Gastroesophageal sphincter (tissue), 4 donors: ENCODE measurements around the gene INTS11. TPM values are rescaled to one million over a fixed set of nuclear protein-coding genes. Genes with fewer than 3 reads are reported as not detected.
A peak's percentile ranks its signal among the peaks of the same experiment; 100 is the strongest.

Source experiments
- ATAC-seq: fragments of 150-250 bp; one replicate; pipeline ENCODE4 v1.9.1; 2016; ENCODE audit warnings: mild to moderate bottlenecking, moderate library complexity
- H3K27ac ChIP-seq, 4 donors: fragments of 200-600 bp; sonication (generic) in 3 of 4; 1 replicate in 3 of 4; 2 replicates in 1 of 4; pipeline ENCODE4 v1.5.1; 2016 to 2019
- H3K27me3 ChIP-seq: fragments of 200-600 bp; sonication (generic); one replicate; pipeline ENCODE4 v1.5.1; 2019
- H3K36me3 ChIP-seq, 2 donors: fragments of 200-600 bp; sonication (generic); one replicate each; pipeline ENCODE4 v1.5.1; 2019; ENCODE audit warnings: control low read depth in 1 of 2
- H3K4me1 ChIP-seq, 3 donors: fragments of 200-600 bp; sonication (generic); 1 replicate in 2 of 3; 2 replicates in 1 of 3; pipeline ENCODE4 v1.5.1; 2016 to 2019; ENCODE audit warnings: control low read depth in 2 of 3
- H3K4me3 ChIP-seq, 2 donors: fragments of 200-600 bp; sonication (generic); one replicate each; pipeline ENCODE4 v1.5.1; 2019; ENCODE audit warnings: mild to moderate bottlenecking in 1 of 2, moderate library complexity in 1 of 2
- H3K9me3 ChIP-seq, 3 donors: fragments of 200-600 bp; sonication (generic); one replicate each; pipeline ENCODE4 v1.5.1; 2017 to 2019; ENCODE audit warnings: control low read depth in 2 of 3
- CTCF ChIP-seq, 4 experiments: fragments of 200-600 bp in 2 of 4; fragments of 450-650 bp in 2 of 4; sonication (generic) in 1 of 4; IDR thresholded peaks; one replicate each; pipeline ENCODE4 v1.5.1; 2017 to 2019; ENCODE audit warnings: antibody characterized with exemption in 4 of 4, mild to moderate bottlenecking in 2 of 4, moderate library complexity in 2 of 4
- EP300 ChIP-seq: sonication (generic); formaldehyde crosslinking; IDR thresholded peaks from one replicate; pipeline ENCODE4 v1.6.1; 2017; ENCODE audit warnings: antibody characterized with exemption, mild to moderate bottlenecking
- POLR2A ChIP-seq, 2 donors: fragments of 450-650 bp; IDR thresholded peaks; one replicate each; pipeline ENCODE4 v1.6.1; 2017; ENCODE audit warnings: antibody characterized with exemption in 2 of 2, mild to moderate bottlenecking in 2 of 2, moderate library complexity in 1 of 2
- POLR2AphosphoS5 ChIP-seq: sonication (generic); formaldehyde crosslinking; IDR thresholded peaks from one replicate; pipeline ENCODE4 v1.6.1; 2017; ENCODE audit warnings: antibody characterized with exemption
- WGBS, 2 donors: methylation state at CpG; one replicate each; pipeline ENCODE4 v1.1.5; 2018; ENCODE audit warnings: low coverage in 1 of 2; 5-methylcytosine and 5-hydroxymethylcytosine counted together
- total RNA-seq, 4 donors: library from RNA; depleted of rRNA; stranded (reverse); fragments of >200 nt; gene quantifications; one replicate each; pipeline ENCODE4 v1.1.0, GENCODE V29; 2016

The INTS11 gene
- total RNA-seq, 4 donors from 2014 or later: 62.0 to 119 (median 96.4) TPM

GRCh38 chr1:1308756-1309250 lies 15.7 kb downstream of the INTS11 start:
- Histone ChIP-seq H3K27me3 (no peaks in the 10 kb centered on the region), H3K36me3 (peaks cover 0 to 41% of the 10 kb centered on the region in 2 donors), H3K4me3 (peak overlapping the region; percentile 92 to 95), H3K27ac (peak overlapping the region; percentile 93 to 97 (median 95)), H3K9me3 (no peaks in the 10 kb centered on the region), H3K4me1 (peaks cover 2 to 61% (median 38%) of the 10 kb centered on the region in 3 donors)
- no CpG with 5 or more reads among the region's 66 CpGs for WGBS, 2 donors
- no peak for TF ChIP-seq EP300
- no peak for TF ChIP-seq POLR2A (IDR thresholded peaks at IDR 0.05)
- no peak for TF ChIP-seq CTCF (IDR thresholded peaks at IDR 0.05)
- no peak for TF ChIP-seq POLR2AphosphoS5
- ATAC-seq: no peak

DNA sequence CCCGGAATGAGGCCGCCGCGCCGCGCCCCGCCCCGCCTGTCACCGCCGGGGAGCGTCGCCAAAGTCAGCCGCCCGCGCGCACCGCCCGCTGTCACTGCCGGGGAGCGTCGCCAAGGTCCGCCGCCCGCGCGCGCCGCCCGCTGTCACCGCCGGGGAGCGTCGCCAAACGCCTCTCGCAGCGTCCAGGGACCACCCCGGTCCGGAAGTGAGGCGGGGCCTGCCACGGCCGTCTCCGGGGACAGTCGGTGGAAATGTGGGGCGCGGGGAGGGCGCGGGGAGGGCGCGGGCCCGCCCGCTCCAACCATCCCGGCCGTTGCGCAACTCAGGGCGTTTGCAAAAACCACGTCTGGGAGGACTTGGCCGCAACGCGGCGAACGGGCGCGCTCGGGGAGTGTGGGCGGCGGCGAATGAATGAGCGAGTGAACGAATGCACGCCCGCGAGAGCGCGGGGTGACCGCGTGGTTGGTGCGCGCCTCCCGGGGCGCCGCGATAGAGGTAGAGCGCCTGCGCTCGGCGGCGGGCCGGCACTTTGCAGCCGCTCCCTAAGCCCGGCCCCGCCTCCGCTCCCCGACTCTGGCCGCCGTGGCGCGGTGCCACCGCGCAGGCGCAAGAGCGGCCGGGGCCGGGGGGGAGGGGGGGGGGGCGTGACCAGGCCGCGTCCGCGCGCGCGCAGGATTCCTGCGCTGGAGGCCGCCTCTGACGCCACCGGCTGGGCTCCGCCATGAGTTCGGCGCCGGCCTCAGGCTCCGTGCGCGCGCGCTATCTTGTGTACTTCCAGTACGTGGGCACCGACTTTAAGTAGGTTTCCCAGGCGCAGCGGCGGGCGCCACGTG lies 16.3 kb downstream of the INTS11 start, which contains the start of the genes ACAP3 and PUSL1:
TSS of gene ACAP3 (minus strand) at position 8 of the 833 bp plus-strand sequence. CDS start 115 bp downstream, outside the sequence.
TSS of gene PUSL1 (plus strand) at position 675 of the 833 bp plus-strand sequence. CDS start at position 722, 47 bp downstream.
- ATAC-seq: peak; percentile 73
- Histone ChIP-seq H3K4me3 (peak within 1 kb of the TSS; percentile 92 to 95), H3K4me1 (peaks cover 2 to 67% (median 42%) of the 10 kb centered on the region in 3 donors), H3K36me3 (peaks cover 0 to 35% of the 10 kb centered on the region in 2 donors), H3K9me3 (no peaks in the 10 kb centered on the region), H3K27ac (peak within 1 kb of the TSS; percentile 93 to 97 (median 95)), H3K27me3 (no peaks in the 10 kb centered on the region)
- TF ChIP-seq EP300 (no peak), CTCF (IDR thresholded peaks at IDR 0.05) (peak in 2 of 4 experiments; percentile 33 to 41), POLR2AphosphoS5 (peak; percentile 68), POLR2A (IDR thresholded peaks at IDR 0.05) (peak in 1 of 2 donors; percentile 32)
- WGBS, 2 donors: no CpG with 5 or more reads among the region's 131 CpGs

DNA sequence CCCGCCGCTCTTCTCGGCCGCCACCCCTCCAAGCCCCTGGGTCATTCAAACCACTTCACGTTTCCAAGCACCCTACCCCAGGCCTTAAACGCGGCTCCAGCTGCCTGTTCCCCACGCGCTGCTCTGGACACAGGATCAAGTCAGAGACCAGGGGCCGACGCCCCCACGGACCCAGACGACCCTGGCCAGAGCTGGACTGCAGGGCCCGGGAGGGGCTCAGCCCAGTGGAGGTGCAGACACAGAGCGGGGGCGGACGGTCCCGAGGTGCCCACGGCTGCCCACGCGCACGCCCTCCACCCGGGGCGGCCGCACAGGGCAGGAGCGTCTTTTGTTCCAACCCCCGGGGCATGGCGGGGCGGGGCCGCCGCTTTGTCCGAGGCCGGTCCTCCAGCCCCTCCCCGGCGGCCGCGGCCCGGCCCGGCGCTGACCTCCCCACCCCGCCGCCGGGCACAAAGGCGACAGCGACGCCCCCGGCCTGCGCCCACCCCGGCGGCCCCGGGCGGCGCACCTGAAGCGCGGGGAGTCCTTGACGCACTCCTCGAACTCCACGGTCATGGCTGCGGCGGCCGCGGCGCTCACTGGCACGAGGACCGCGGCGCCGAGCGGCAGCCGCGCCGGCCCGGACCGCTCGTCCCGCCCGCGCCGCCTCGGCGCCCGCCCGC lies 17.1 kb downstream of the INTS11 start:
- ATAC-seq: no peak
- Histone ChIP-seq H3K27me3 (no peaks in the 10 kb centered on the region), H3K9me3 (no peaks in the 10 kb centered on the region), H3K36me3 (peaks cover 0 to 27% of the 10 kb centered on the region in 2 donors), H3K27ac (peak overlapping the region; percentile 47 to 97 (median 94)), H3K4me3 (peak overlapping the region; percentile 64 to 95), H3K4me1 (peaks cover 2 to 71% (median 42%) of the 10 kb centered on the region in 3 donors)
- no peak for TF ChIP-seq POLR2AphosphoS5
- peak; percentile 43 to 52 for TF ChIP-seq POLR2A (IDR thresholded peaks at IDR 0.05)
- no peak for TF ChIP-seq CTCF (IDR thresholded peaks at IDR 0.05)
- no peak for TF ChIP-seq EP300
- WGBS, 2 donors: no CpG with 5 or more reads among the region's 83 CpGs

GRCh38 chr1:1306661-1307260 lies 17.7 kb downstream of the INTS11 start:
- ATAC-seq: no peak
- no peaks in the 10 kb centered on the region for H3K9me3 ChIP-seq
- 4 to 38% methylated on average over 5 of the region's 27 CpGs for whole genome bisulfite sequencing, 2 donors
- peaks cover 2 to 71% (median 42%) of the 10 kb centered on the region in 3 donors for H3K4me1 ChIP-seq
- H3K36me3 ChIP-seq: peaks cover 0 to 21% of the 10 kb centered on the region in 2 donors
- TF ChIP-seq EP300: no peak
- TF ChIP-seq POLR2AphosphoS5: no peak
- TF ChIP-seq CTCF (IDR thresholded peaks at IDR 0.05): no peak
- no peak for TF ChIP-seq POLR2A (IDR thresholded peaks at IDR 0.05)
- peak overlapping the region in 3 of 4 donors; percentile 93 to 97 (median 95) for H3K27ac ChIP-seq
- peak overlapping the region; percentile 64 to 95 for H3K4me3 ChIP-seq
- H3K27me3 ChIP-seq: no peaks in the 10 kb centered on the region
